Measurements from ENCODE around the gene TSPAN10.
"Not testable (repeated sequence)": the region's sequence is repeated elsewhere in the genome, so short reads cannot be mapped to it uniquely, and the experiment has no call there.

TSPAN10 gene

DNA sequence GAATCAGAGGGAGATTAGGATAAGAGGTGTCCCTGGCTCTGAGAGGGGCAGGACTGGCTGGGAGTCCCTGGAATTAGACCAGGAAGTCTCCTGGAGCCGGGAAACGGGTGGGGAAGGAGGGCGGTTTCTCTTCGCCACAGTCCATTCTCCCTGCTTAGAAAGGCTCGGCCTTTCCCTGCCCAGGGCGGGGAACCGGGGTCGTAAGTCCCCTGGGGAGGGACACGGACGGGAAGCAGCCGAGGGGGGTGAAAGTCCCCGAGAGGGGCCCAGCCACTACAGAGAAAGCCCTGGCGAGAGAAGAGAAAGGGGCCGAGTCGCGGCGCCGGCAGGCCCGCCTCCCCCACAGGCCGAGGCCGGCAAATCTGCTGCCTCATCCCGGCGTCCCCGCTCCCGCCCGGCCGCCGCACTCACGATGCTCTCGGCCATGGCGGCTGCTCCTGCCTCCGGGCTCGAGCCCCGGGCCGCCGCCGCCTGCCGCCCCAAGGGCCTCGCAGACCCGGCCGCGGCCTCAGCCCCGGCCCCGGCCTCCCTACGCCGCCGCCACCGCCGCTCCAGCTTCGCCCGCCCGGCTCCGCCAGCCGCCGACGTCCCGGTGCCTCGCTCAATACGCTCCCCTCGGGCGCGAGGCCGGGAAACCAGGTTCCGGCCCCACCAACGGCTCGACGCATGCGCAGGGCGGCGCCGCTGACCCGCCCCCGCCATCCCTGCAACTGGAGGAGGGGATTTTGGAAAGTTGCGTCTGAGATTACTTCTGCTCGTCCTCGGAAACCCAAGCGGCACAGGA is at the start of gene TSPAN10, which contains the start of gene NPLOC4:
Gene TSPAN10 (plus strand): TSS at position 692 of the 784 bp plus-strand sequence. CDS start 5,217 bp downstream, outside the sequence.
Gene NPLOC4 (minus strand): TSS at position 608 of the 784 bp plus-strand sequence. CDS start 182 bp downstream, at position 426.
- DNase-seq = peak; percentile 87 to 89

DNA sequence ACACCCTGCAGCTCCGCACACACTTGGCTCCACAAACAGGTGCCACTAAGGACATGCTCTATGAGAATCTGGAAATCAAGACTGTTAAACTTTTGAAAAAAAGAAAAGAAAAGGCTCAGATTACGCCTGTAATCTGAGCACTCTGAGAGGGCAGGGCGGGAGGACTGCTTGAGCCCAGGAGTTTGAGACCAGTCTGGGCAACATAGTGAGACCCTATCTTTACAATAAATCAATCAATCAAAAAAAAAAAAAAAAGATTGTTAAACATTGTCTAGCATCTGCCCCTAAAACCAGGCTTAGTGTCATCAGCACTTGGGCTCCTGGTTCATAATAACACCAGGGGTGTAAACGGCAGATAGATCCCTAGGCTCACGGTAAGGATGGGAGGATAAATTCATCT is 47.4 kb upstream of the TSPAN10 start:
- no peak for DNase-seq

DNA sequence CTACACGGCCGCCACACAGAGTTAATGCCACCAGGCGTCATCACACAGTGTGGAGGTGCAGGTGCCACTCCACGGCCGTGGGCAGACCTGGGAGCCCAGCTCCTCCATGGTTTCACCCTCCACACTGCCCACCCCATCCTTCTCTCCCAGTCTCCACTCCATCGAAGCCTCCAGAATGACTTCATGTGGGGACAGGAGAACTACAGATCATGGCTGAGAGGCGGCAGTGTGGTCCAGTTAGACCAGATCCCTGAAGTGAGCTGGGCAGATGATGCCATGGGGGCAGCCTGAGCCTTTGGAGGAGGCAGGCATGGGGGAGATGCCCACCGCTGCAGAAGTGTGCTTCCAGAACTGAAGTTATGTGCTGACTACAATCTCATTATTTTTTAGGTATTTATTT is 46.9 kb upstream of the TSPAN10 start:
- DNase-seq = no peak

DNA sequence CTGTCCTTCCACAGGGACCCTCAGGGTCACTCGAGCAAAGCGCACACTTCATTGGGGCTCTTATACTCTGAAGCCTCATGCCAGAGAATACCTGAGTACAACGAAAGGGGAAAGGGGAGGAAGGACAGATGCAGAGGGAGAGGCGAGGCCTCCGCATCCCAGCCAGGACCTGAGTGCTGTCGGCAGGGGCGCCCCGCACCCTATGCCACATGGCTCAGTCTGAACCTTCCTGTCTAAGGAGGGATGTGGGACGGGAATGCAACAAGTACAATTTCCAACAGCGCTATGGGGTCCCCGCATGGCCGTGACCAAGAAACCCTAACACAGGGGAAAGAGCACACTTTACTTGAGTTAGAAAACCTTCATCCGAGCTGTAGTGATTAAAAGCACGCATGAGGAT is 45.0 kb upstream of the TSPAN10 start:
- no peak for DNase-seq

DNA sequence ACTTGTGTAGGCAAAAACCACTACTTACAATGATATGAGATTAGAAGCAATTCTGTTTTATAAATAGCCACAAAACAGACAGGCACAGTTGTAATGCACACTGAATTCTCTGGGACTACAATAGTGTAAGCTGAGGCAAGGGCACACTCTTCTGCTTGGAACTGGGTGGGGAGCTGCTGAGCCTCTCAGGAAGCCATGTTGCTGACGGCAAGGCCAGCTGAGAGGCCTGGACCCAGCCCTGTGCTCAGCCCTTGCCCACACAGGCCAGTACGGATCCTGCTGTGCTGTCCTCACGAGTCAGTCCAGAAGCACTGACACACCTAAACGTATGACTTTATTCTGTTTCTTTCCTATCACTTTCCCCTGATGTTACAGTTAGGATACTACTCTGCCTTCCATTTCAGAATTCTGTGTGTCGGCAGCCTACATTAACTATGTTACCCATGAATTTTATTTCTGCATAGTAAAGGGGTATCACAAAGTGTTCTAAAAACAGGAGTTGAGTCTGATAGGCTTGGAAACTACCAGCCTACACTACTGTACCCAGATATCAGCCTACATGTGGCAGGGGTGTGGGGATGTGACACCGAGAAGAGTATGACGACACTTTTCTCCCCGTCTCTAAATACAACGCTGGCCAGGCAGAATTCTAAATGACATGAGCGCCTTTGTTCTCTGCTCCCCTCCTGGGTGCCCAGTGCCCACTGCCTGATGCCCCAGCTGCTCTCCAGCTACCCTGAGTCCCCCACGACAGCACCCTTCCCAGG is 43.7 kb upstream of the TSPAN10 start:
- no peak for DNase-seq

DNA sequence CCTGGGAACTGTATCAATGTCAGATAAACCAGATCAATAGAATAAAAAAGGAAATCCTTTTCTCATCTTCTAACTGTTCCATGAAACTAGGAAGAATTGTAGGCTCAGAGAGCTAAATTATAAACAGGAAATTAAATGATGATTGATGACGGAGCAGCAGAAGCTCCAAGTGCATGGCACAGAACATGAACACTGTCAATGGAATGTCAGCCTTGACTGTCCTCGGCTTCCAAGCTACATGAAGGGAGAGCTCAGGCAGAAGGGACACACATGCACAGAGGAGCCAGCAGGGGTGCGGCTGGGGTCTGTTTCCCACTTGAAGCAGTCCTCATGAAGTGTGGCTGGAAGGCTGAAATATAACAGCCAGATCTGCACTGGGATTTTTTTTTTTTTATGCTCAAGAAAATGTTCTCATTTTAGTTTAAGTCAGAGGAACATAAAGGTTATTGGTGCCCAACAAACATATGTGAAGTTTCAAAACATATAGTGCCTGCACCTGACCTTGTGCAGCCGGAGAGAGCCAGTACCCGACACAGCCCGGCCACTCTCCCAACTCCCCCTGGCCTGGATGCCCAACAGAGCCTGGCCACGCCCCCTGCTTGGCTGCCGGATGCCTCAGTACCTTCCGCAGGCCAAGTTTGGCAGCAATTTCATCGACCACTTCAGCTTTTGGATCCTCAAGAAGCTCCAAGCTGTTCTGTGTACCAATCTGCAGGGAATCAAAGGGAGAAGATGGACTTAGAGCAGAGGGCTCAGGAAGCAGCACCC is 37.1 kb upstream of the TSPAN10 start:
- DNase-seq = no peak

DNA sequence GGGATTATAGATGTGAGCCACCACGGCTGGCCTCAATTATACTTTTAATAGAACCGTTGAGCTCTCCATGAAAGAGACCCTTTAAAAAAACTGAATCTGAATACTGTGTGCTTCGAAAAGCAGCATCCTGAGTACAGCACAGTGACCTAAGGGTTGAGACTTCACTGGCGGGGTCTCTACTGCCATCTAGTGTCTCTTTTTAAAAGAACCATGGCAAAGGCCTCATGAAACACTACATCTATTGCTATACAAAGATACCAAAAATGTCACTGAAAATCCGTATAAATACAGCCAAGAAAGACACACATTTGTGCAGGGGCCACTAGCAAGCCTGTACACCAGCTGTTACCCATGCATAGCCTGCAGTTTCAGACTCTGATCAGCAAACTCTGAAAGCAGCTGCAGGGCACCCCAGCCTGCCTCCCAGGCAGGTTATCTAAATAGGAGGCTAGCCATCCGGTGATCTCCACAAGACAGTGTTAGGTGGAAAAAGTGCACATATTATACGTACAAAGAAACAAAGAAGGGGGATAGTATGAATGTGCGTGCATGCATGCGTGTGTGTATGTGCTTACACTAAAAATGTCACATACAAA is 35.4 kb upstream of the TSPAN10 start:
- DNase-seq = peak; percentile 20 to 37

DNA sequence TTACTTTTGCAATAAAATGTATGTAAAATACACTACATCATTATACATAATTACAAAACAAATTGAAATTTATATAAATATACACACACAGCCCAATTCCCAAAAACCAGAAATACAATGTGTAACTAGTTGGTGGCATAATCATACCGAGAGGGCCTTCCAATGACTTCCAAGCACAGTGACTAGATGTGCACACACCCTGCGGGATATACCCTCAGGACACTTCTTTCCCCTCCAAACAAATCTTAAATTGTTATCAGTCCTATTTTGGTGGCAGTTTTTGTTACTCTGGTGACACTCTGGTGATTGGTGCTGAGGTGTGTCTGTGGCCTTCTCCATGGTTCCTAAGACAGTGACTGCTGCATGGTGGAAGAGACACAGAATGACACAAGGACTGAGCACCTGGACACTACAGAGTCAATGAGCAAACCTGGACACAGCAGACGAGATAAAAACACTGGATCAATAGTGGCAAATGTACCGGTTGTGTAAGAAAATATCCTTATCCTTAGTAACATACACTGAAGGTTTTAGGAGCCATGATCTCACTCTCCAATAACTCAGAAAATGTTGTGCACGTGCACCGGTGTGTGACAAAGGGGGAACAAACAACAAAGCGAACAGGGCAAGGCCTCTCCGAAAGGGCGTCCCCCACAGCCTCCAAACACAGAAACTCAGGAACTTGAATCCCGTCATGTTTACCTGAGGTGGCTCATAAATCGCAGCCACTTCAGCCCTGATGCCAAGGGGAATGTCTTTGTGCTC is 33.0 kb upstream of the TSPAN10 start:
- DNase-seq = no peak

DNA sequence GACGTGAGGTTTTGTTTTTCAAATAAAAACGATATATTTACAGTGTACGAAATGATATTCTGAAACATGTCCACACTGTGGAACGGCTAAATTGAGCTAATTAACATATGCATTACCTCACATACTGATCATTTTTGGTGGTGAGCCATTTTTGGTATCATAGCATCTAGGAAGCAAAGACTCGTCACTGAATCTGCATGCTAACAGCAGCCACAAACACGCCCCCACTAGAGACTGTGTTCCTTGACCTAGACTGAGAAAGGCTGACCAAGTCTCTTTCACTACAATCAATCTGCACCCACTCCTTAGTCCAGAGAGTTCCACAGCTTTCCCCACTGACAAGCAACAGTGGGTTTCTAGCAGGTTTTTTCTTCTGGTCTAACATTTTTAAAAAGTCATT is 29.6 kb upstream of the TSPAN10 start:
- DNase-seq = no peak

DNA sequence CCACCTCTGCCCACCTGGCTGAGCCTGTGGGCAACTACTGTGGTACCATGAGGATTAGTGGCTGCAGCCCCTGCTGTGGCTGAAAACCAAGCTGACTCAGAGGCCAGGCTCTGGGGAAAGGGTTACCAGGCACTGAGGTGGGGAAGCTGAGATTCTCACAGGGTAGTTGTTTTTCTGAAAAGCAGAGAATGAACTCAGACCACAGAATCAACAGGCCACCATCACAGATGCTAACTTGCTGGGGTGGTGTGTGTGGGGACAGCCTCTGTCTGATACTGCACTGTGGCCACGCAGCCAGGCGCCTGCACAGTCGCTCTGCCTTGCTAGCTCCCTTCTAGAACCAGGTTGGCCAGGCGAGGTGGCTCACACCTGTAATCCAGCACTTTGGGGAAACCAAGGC is 28.9 kb upstream of the TSPAN10 start:
- DNase-seq = no peak

DNA sequence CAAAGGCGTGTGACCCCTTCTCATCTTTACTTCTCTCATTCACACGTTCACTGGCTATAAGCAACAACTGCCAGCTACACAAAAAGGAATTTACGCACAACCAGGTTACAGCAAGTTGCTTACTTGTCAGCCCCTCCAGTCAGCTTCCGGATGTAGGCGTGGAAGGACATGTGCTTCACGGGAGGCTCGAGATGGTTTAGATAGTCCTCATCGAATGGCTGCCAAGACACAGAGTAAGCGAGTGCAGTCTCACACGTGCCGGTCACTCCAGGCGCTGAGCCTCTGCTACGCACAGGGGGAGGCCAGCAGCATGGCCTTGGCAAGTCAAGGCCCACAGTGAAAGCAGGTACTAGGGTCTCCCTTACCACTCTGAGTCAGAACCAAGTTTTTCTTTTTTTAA is 28.4 kb upstream of the TSPAN10 start:
- no peak for DNase-seq

DNA sequence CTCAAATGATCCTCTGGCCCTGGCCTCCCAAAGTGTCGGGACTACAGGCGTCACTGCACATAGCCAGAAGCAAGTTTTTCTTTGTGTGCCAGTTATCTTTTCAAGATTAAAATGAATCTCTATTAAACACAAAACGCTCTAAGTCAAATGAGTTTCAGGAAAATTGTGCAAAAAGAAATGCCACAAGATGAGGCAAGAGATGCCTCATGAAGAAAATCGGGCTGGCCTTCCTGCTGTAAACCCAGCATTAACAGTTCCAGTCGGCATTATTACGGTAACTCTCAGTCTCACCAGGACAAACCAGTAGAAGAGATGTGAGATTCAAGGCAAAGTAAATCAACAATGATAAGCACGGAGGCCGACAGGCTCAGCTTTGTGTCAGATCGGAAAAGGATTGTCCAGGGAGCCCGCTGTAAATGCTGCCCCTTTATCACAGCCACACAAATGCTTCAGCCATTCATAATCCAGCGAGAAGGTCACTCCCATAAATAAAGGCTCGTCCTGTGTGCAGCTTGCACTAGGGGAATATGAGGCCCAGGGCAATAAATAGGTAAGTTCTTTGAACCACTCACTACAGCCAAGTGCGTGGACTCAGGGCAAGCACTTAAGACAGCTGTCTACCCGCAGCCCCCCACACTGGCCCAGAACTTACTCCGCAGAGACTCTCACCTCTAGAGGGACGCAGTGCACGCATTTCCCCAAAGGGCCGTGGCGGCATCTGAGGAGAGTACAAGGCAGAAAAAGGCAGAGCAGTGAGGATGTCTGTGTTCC is 27.3 kb upstream of the TSPAN10 start:
- no peak for DNase-seq

DNA sequence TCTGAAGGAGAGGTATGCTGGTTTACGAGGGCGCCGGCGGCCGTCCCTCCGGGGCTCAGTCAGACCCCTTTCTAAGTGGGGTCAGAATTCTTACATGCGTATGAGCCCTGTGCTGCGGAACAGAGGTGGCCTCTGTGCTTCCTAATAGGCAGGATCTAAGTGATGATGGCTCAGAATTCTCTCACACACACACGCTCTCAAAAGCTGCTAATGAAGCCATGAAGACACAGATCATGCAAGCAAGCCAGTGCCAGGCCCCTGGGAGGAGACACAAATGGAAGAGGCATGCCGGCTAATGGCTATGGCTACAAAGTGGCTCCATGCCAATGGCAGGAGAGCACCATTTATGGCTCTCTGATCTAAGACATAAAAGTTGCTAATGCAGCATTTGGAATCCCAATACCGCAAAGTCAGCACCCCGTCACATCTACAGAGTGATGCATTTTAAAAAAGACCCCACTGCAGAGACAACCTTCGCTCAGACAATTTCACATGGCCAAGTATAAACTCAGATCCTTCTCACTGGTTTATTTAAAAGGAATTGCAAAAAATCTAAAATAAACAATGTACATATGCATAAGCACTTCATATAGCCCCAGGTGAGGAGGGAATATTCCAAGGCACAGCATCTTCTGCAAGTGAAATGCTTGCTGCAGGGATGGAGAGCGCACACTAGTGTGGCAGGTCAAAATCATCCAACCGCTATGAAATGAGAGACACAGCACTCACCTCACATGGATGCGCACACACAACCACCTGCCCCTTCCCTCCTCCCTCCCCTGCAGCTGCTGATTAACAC is 24.6 kb upstream of the TSPAN10 start:
- no peak for DNase-seq

DNA sequence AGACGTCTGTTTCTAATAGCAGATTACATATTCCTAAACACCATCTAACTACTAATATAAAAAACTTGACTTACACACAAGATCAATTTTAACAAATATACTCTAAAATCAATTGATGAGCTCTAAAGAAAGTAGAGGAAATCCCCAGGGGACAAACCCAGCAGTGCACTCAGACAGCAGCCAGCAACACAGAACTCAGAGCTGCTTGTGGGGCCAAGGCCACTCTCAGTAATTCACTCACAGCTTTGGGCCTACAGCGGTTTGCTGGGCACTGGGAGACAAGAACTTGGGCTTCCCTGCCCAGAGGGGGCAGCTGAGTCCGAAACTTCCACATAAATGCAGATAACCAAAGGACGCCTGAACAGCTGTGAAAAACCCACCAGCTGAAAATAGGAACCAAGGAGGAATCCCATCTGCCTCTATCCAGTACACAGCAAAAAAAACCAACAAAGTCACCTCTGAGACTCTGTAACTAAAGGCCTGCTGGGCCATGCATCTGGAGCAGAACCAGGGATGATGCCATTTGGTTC is 21.5 kb upstream of the TSPAN10 start:
- no peak for DNase-seq

DNA sequence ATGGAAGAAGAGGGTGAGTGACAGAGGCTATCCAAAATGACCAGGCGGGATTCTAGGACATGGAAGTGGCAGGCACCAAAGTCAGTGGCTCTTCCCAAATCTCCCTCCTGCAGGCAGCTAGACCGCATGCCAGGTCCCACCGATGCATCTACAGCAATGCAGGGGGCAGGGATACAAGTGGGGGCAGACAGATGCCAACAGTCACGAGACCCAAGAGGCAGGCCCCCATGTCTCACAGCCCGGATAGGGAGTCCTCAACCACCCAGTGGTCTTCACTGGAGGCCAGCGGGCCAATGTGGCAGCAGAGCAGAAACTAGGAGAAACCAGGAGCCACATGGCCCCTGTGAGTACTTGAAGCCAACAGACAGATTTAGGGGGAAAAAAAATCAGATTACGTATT is 20.1 kb upstream of the TSPAN10 start:
- no peak for DNase-seq

DNA sequence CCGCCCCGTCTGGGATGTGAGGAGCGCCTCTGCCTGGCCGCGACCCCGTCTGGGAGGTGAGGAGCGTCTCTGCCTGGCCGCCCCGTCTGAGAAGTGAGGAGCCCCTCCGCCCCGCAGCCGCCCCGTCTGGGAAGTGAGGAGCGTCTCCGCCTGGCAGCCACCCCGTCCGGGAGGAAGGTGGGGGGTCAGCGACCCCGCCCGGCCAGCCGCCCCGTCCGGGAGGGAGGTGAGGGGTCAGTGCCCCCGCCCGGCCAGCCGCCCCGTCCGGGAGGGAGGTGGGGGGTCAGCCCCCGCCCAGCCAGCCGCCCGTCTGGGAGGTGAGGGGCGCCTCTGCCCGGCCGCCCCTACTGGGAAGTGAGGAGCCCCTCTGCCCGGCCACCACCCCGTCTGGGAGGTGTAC is 18.7 kb upstream of the TSPAN10 start:
- not testable (repeated sequence) for DNase-seq

DNA sequence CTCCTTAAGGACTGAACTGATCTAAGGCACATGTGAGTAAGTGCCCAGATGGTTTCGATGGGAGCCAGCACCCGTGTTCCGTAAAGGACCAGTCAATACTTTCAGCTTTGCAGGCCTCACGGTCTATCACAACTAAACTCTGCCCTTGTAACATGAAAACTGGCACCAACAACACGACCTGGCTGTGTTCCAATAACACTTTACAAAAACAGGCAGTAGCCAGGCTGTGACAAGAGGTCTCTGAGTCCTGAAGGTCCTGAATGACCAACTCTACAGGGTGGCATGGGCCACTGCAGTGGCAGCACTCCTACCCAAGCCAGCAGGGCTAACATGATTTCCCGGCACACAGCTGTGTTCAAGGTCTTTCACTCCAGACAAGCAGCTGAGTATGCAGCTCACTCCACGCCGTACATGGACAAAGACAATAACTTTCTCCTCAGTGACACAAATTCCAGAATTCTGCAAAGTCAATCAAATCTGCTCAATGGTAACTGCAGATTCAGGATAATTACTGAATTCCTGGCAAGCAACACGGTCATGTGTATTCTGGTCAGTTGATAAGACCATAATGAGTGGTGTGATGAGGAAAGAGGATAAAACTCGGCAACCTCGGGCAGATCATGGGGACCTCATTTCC is 15.4 kb upstream of the TSPAN10 start:
- DNase-seq = no peak

DNA sequence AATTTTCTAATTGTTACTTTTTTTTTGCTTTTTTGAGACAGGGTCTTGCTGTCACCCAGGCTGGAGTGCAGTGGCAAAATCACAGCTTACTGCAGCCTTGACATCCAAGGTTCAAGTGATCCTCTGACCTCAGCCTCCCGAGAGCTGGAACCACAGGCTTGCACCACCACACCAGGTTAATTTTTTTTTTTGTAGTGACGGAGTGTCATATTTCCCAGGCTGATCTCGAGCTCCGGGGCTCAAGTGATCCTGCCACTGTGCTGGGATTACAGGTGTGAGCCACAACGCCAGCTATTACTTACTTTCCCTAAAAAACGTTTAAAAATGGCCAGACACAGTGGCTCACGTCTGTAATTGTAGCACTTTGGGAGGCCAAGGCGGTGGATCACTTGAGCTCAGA is 6.7 kb upstream of the TSPAN10 start:
- DNase-seq = no peak

DNA sequence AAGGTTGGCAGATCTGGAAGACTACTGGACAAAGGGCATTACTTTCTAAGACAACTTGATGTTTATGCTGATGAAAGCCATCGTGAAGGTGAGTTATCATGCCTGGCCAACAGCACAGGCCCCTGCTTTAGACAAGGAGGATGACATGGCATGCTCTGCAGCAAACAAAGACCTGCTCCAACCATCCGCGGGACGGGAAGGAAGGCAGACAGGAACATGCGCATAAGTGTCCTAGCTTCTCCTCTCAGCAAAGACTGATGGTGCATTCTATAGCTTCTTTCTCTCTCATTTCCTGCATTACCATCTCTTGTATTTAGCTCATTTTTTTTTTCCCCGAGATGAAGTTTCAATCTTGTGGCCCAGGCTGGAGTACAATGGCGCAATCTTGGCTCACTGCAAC is 5.5 kb upstream of the TSPAN10 start:
- DNase-seq = no peak

DNA sequence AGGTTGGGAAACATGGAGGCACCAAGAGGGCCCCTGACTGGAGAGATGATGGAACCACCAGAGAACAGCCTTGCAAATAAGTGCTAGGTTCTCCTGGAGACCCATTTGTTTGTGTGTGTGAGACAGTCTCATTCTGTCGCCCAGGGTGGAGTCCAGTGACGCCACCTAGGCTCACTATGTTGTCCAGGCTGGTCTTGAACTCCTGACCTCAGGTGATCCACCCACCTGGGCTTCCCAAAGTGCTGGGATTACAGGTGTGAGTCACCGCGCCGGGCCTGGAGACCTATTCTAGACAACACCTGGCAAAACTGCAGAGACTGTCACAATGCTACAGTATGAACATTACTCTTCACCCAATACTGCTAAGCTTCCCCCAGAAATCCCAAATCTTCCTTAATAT is 1.6 kb upstream of the TSPAN10 start:
- DNase-seq = no peak

Data from stimulated activated CD4-positive, alpha-beta T cell treated with anti-CD3 and anti-CD28 coated beads, Interleukin-2, amount 100 ng/mL, for 24 hours (primary cell).